GM19395 (cell line): ENCODE data around the gene TRDN.
"Not testable (repeated sequence)": the region's sequence is repeated elsewhere in the genome, so short reads cannot be mapped to it uniquely, and the experiment has no call there.

ENCODE experiments used
- ATAC-seq: cut with Tn5 transposase; IDR thresholded peaks from one replicate; pipeline ENCODE4 v1.9.1; 2021; ENCODE audit warnings: mild to moderate bottlenecking, moderate library complexity; ENCODE audit not compliant: unreplicated experiment

TRDN gene

DNA sequence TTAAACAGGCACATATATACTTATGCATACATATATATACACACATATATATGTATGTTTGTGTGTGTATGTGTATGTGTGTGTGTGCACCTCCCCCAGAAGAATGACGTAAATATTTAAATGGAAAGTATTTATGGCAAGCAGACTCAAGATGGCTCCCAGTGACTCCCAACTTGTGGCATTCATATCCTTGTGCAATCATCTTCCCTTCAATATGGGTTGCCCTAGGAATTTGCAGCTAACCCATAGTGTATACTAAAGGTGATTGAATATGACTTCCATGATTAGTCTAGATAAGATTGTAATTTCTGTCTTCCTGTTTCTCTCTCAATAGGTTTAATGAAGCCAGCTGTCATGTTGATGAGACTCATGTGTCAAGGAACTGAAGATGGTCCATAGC, 127.6 kb downstream of the TRDN start:
- ATAC-seq: no peak

DNA sequence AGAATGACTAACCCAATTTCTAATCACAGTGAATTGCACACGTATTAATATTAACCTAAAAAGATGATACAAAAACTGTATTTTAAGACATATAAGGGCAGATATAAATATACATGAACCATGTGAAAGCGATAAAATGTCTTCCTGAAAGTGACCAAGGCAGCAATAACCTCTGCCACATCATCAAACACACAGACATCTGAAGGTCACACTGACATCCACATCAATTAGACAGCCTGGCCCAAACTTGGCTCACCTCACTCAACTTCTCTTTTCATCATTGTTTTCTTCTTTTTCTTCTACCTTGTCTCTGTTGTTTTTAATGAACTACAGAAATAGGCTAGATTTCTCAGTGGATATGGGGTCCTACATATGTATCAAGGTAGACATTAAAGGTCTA, 128.5 kb downstream of the TRDN start:
- ATAC-seq: no peak

DNA sequence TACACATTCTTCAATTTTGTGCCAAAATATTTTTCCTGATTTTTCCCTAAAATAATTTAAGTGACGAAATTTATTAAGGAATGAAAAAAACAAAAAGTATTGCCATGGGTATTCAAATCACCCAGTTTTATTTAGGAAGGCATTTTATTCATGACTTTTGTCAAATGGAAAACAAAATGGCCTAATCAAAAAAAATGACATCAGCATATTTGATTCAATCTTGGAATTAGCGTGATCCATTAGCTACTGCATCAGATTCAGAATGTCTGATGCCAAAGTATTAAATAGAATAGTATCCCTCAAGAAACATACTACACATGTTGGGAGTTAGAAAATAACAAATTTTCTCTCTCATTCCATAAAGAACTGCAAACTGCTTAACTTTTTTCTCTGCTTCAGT, 129.2 kb downstream of the TRDN start:
- no peak for ATAC-seq

- no peak for ATAC-seq
Measured at GRCh38 chr6:123503619-123504018, 133.1 kb downstream of the TRDN start.

DNA sequence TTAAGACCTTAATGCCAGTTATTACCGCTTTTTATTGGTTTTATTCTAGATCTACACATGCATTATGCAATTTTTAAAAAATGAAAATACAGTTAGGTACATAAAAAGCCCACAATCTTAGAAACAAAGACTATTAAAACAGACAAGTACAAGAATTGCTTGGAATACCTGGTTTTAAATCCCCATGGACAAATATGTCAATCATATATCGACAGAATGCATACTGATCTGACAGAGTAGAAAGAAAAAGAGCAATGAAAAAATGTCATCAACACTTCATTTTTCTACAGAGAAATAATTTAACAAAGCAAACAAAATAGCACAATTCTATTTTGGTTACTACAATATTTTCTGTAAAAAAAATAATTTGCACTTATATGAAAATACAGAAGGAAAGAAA, 139.7 kb downstream of the TRDN start:
- no peak for ATAC-seq

DNA sequence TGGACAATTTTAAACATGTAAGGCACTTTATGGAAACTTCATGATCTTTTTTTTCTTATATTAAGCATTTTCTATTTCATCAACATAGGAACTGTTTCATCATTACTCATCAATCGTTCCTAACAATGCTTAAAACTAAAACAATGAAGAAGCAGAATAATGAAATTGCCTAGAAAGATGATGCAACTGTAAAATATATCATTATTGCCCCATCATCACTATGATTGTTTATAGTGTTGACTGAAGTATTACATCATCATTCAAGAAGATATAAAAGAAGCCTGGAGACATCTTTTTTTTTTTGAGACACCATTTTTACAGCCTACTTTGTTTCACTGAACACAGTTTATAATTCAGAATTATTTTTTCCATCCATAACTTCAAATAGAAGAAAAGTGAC, 147.2 kb downstream of the TRDN start:
- ATAC-seq: no peak

DNA sequence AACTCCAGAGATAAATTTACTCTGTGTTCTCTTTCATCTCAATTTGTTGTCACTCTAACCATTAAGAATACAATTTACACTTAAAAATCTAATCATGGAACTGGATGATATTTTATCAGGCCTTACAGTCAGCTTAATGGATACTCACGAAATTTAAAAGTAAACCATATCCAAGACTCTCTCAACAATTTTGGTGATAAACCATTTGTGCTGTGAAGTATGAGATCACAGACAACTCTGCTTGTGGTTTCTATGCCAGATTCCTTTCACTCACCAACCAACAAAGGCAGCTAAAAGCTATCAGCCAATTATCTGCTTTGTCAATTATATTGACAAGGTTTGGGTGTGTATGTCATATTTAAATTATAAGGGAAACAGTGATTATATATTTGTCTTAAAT, 155.8 kb downstream of the TRDN start:
- no peak for ATAC-seq

GRCh38 chr6:123472025-123472702, 164.6 kb downstream of the TRDN start:
- not testable (repeated sequence) for ATAC-seq

DNA sequence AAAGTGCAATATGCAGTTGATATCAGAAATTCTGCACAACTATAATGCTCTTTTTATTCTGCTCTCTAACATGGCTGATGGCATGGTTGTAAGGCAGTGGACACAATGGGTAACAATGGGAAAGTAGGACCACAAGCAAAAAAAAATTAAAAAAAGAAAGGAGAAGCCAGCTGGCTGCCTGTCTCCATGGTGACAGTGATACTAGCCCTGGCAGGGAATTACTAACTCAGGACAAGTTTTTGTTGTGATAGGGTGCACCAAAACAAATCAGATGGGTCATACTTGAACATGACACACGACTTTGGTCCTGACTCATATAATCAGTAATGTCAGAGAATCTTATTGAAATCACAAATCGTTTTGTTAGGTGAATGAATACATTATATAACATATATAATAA, 169.4 kb downstream of the TRDN start:
- no peak for ATAC-seq

- no peak for ATAC-seq
Measured at GRCh38 chr6:123462152-123462551, 174.6 kb downstream of the TRDN start.

- no peak for ATAC-seq
Measured at GRCh38 chr6:123458218-123458617, 178.5 kb downstream of the TRDN start.

DNA sequence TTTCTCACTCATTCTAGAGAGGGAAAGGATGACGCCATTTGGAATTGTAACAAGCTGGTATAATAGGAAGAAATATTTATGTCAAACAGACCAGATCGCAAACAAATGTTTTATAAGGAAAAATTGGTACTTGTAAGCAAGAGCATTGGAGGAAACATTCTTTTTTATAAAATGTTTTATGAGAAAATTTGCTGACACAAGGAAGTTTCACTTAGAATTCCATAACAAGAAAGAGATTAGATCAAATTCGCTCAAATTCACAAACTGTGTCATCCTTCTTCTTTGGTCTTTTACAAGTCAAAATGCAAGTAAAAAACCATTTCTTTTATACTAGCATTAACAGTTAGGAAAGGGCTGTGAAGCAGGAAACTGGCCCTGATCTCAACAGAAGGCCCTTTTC, 179.9 kb downstream of the TRDN start:
- ATAC-seq: no peak

- no peak for ATAC-seq
Measured at GRCh38 chr6:123454448-123454847, 182.3 kb downstream of the TRDN start.

DNA sequence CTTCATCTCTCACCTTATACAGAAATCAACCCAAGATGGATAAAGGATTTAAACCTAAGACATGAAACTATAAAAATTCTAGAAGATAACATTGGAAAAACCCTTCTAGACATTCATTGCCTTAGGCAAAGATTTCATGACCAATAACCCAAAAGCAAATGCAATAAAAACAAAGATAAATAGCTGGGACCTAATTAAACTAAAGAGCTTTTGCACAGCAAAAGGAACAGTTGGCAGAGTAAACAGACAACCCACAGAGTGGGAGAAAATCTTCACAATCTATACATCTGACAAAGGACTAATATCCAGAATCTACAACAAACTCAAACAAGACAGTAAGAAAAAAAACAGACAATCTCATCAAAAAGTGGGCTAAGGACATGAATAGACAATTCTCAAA, 183.7 kb downstream of the TRDN start:
- ATAC-seq: not testable (repeated sequence)

DNA sequence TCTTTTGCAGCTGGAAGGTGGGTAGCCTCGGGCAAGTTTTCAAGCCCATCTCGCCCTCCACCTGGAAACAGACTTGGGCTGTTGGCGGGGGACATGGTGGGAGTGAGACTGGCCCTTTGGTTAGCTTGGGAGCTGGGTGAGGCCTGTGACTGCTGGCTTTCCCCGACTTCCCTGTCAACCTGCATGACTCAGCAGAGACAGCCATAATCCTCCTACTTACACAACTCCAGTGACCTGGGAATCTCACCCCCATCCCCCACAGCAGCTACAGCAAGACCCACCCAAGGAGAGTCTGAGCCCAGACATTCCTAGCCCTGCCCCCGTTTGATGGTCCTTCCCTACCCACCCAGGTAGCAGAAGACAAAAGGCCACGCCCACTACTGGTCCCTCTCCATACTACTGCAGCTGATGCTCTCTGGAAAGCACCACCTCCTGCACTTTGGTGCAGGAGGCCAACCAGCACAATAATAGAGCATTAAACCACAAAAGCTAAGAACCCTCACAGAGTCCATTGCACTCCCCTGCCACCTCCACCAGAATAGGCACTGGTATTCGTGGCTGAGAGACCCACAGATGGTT, 188.4 kb downstream of the TRDN start:
- no peak for ATAC-seq

GRCh38 chr6:123447315-123447937, 189.3 kb downstream of the TRDN start:
- ATAC-seq: no peak

DNA sequence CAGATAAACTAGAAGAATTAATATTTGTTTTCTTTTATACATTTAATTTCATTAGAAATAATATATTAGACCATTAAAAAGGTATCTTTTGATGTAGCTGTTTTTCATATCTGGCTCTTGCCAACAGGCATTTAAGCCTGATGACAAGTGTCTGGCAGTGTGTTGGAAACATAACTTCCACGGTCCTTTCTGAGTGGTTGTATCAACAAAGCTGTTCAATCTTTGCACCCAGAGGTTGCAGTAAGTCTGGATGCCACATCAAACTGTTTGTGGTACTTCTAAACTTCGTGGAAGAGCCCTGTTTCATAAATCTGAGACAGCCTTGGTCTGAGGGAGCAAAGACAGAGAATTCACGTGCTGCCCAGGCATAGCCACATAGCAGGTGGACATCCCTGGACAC, 197.4 kb downstream of the TRDN start:
- no peak for ATAC-seq

- no peak for ATAC-seq
Measured at GRCh38 chr6:123434186-123434585, 202.6 kb downstream of the TRDN start.

- ATAC-seq: no peak
Measured at GRCh38 chr6:123430970-123431369, 205.8 kb downstream of the TRDN start.

- no peak for ATAC-seq
Measured at GRCh38 chr6:123427008-123427407, 209.7 kb downstream of the TRDN start.

DNA sequence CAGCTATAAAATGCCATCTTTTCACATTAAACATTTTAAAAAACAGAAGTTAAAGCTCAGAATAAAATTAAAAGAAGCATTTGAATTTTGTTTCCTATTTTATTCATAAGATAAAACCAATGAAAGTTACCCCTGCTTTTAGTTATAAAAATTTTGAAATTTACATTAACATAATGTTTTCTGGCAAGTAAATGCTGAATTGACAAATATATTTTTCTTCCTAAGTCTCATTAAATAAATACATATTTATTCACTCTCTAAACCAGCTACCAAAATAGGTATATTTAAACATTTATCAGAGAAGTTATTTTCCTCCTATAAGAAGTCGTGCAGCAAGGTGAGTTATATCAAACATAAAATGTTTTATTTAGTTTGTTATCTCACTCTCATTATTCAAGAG, 213.6 kb downstream of the TRDN start:
- ATAC-seq: no peak

GRCh38 chr6:123420512-123420911, 216.2 kb downstream of the TRDN start:
- ATAC-seq: no peak

DNA sequence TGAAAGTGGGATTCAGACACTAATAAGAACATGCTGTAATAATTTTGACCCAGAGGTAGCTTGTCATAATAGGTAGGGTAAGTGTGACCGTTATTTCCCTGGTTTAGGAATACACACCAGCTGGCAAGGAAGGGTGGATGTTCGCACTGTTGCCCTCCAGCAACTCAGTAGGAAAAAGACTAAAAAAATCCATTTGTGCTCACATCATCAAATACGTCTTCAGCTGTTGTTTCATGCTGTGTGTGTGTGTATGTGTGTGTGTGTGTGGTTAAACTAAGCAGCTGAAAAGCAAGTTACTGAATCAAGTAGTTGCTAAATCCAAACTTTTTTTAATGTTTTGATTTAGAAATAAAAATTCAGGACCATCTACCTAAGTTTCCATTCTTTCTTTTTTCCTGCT, 218.7 kb downstream of the TRDN start:
- no peak for ATAC-seq
